ENCODE data around the gene FBXO15. TPM values are rescaled to one million over a fixed set of nuclear protein-coding genes. Genes with fewer than 3 reads are reported as not detected.

The FBXO15 gene
- total and polyA plus RNA-seq, 2 of the 8 experiments (the other 6 are each of a cell fraction or from before 2014, with no cell fraction given), result 0.84 to 0.85 TPM

- no peak for FAIRE-seq
- POLR2A ChIA-PET (ENCODE audit: partially characterized antibody), result interaction anchor here (1.5 kb wide), 1 partner anchor 12 kb away, joined by 4 read pairs; no protein-coding TSS in a partner anchor
- no peak for TF ChIP-seq MAFK (IDR thresholded peaks at IDR 0.05; ENCODE audit: low read depth, low read length)
- no peak for TF ChIP-seq SP2 (IDR thresholded peaks at IDR 0.05; ENCODE audit: low read length)
- TF ChIP-seq JUN (IDR thresholded peaks at IDR 0.05; ENCODE audit: low read depth, low read length), result no peak
- TF ChIP-seq SIRT6 (IDR thresholded peaks at IDR 0.05; ENCODE audit: low read length), result no peak
- TF ChIP-seq KDM4A (IDR thresholded peaks at IDR 0.05; ENCODE audit: low read depth, low read length, severe bottlenecking), result no peak
- TF ChIP-seq JUND (IDR thresholded peaks at IDR 0.05; ENCODE audit: low read length), result no peak
- no peak for TF ChIP-seq SUZ12 (IDR thresholded peaks at IDR 0.05; ENCODE audit: low read length)
- no peak for TF ChIP-seq CHD1 (IDR thresholded peaks at IDR 0.05; ENCODE audit: low read depth, low read length)
Measured at GRCh38 chr18:74154716-74155115, 7.1 kb upstream of the FBXO15 start.

More at GRCh38 chr18:74154716-74155115, 7.1 kb upstream of the FBXO15 start:
- DNase-seq (ENCODE audit: low read depth in 1 of 2, low spot score in 2 of 2), result no peak
- 96% methylated on average over 4 of the region's 4 CpGs; no CpG with 5 or more reads in 1 of the 2 experiments for WGBS, 2 experiments (ENCODE audit: extremely low coverage in 1 of 2, insufficient coverage in 1 of 2, insufficient read length in 1 of 2, insufficient replicate concordance in 2 of 2, low coverage in 1 of 2, low lambda C conversion rate in 2 of 2, missing lambda C conversion rate in 1 of 2)
- Histone ChIP-seq H3K79me1 (ENCODE audit: low read depth, low read length) (peaks cover 11% of the 10 kb centered on the region), H4K8ac (ENCODE audit: extremely low read depth, insufficient read depth, low read length) (no peak overlapping the region), H3K79me2 (ENCODE audit: control insufficient read depth in 1 of 2, insufficient read depth in 2 of 2, low read length in 2 of 2) (peaks cover 7 to 44% of the 10 kb centered on the region in 2 experiments), H2AK5ac (ENCODE audit: low read depth, low read length) (no peak overlapping the region), H2BK15ac (ENCODE audit: low read length) (no peak overlapping the region), H3K9me3 (ENCODE audit: insufficient read depth in 2 of 2, low read depth in 1 of 2, low read length in 1 of 2) (no peaks in the 10 kb centered on the region), H3K27me3 (replicated peaks in 1 of 4; ENCODE audit: control insufficient read depth in 3 of 4, extremely low read depth in 1 of 4, insufficient read depth in 3 of 4, low read length in 3 of 4) (no peaks in the 10 kb centered on the region), H3K27ac (ENCODE audit: low read depth, low read length) (no peak overlapping the region), H4K20me1 (replicated peaks in 1 of 2; ENCODE audit: control insufficient read depth in 1 of 2, insufficient read depth in 2 of 2, low read length in 2 of 2) (peaks cover 2 to 5% of the 10 kb centered on the region in 2 experiments), H3K14ac (ENCODE audit: insufficient read length) (no peak overlapping the region), H3K4ac (replicated peaks; ENCODE audit: insufficient read length, low read depth, low read length) (no peak overlapping the region), H2BK120ac (replicated peaks; ENCODE audit: low read depth, low read length) (no peak overlapping the region), H2BK12ac (ENCODE audit: low read depth, low read length) (no peak overlapping the region), H4K5ac (ENCODE audit: insufficient read length, low read depth, low read length) (no peak overlapping the region), H3K23ac (ENCODE audit: insufficient read length) (no peak overlapping the region), H3K36me3 (ENCODE audit: control insufficient read depth in 2 of 4, insufficient read depth in 4 of 4, low read length in 3 of 4) (peaks cover 0 to 41% (median 27%) of the 10 kb centered on the region in 4 experiments; a peak in 7 of 8 replicates), H2AFZ (ENCODE audit: low read length) (no peak overlapping the region), H4K91ac (replicated peaks; ENCODE audit: insufficient read length, low read length) (no peak overlapping the region), H3K56ac (replicated peaks; ENCODE audit: insufficient read length, low read depth, low read length) (no peak overlapping the region), H3K4me1 (replicated peaks in 1 of 4; ENCODE audit: control insufficient read depth in 3 of 4, insufficient read depth in 4 of 4, low read length in 3 of 4) (peaks cover 0 to 3% (median 0%) of the 10 kb centered on the region in 4 experiments; a peak in 2 of 7 replicates), H2BK20ac (ENCODE audit: low read length) (no peak overlapping the region), H3K4me3 (ENCODE audit: extremely low read depth in 1 of 4, insufficient read depth in 2 of 4, low read depth in 3 of 4, low read length in 4 of 4) (no peak overlapping the region), H3K4me2 (ENCODE audit: insufficient read depth in 1 of 2, low read depth in 2 of 2, low read length in 2 of 2) (no peak overlapping the region), H3K23me2 (ENCODE audit: low read depth, low read length) (no peaks in the 10 kb centered on the region), H3K9ac (replicated peaks in 1 of 4; ENCODE audit: extremely low read depth in 1 of 4, low read depth in 3 of 4, low read length in 3 of 4) (no peak overlapping the region), H3K18ac (ENCODE audit: extremely low read depth, low read length) (no peak overlapping the region), H2BK5ac (ENCODE audit: low read depth, low read length) (no peak overlapping the region)
- CTCF ChIA-PET (ENCODE audit: partially characterized antibody), result interaction anchor here (0.7 to 3.3 kb wide), 3 partner anchors 8 to 73 kb away, joined by 3 to 30 read pairs (median 4); no protein-coding TSS in a partner anchor
